Measurements from ENCODE around the gene PIGQ.

The PIGQ gene

GRCh38 chr16:606656-607307, 37.0 kb downstream of the PIGQ start:
- Histone ChIP-seq H3K27ac (ENCODE audit: low read depth, low read length) (no peak overlapping the region), H3K9ac (ENCODE audit: low read length) (no peak overlapping the region), H3K4me1 (ENCODE audit: control insufficient read depth, insufficient read depth, low read length) (0 out of 2 replicates have a peak, but pooled peaks cover 4% of the 10 kb centered on the region), H3K4me3 (ENCODE audit: low read depth, low read length) (no peak overlapping the region), H3K27me3 (ENCODE audit: control insufficient read depth, insufficient read depth, low read length) (no peaks in the 10 kb centered on the region), H3K9me3 (ENCODE audit: control insufficient read depth, insufficient read depth, low read depth, low read length) (peaks cover 16% of the 10 kb centered on the region), H3K36me3 (ENCODE audit: control insufficient read depth, insufficient read depth, low read length) (no peaks in the 10 kb centered on the region; the same call in 1 of the 2 replicates)

DNA sequence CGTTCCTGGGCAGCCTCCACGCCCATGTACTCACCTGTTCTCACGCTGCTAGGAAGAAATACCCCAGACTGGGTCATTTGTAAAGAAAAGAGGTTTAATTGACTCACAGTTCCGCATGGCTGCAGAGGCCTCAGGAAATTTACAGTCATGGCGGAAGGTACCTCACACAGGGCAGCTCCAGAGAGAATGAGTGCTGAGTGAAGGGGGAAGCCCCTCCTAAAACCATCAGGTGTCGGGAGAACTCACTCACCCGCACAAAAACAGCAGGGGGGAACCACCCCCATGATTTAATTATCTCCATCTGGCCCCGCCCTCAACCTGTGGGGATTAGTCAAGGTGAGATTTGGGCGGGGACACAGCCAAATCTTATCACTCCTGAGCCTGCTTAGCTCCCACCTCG, 38.3 kb downstream of the PIGQ start:
- Histone ChIP-seq H3K4me3 (ENCODE audit: low read depth, low read length) (no peak overlapping the region), H3K9ac (ENCODE audit: low read length) (no peak overlapping the region), H3K27me3 (ENCODE audit: control insufficient read depth, insufficient read depth, low read length) (no peaks in the 10 kb centered on the region), H3K27ac (ENCODE audit: low read depth, low read length) (no peak overlapping the region), H3K9me3 (ENCODE audit: control insufficient read depth, insufficient read depth, low read depth, low read length) (peaks cover 16% of the 10 kb centered on the region), H3K4me1 (ENCODE audit: control insufficient read depth, insufficient read depth, low read length) (0 out of 2 replicates have a peak, but pooled peaks cover 4% of the 10 kb centered on the region), H3K36me3 (ENCODE audit: control insufficient read depth, insufficient read depth, low read length) (no peaks in the 10 kb centered on the region; the same call in 1 of the 2 replicates)

GRCh38 chr16:609316-609715, 39.5 kb downstream of the PIGQ start:
- H3K9ac ChIP-seq (ENCODE audit: low read length) = no peak overlapping the region
- H3K4me3 ChIP-seq (ENCODE audit: low read depth, low read length) = no peak overlapping the region
- peaks cover 16% of the 10 kb centered on the region for H3K9me3 ChIP-seq (ENCODE audit: control insufficient read depth, insufficient read depth, low read depth, low read length)
- peaks cover 4% of the 10 kb centered on the region; the same call in 1 of the 2 replicates for H3K36me3 ChIP-seq (ENCODE audit: control insufficient read depth, insufficient read depth, low read length)
- H3K27me3 ChIP-seq (ENCODE audit: control insufficient read depth, insufficient read depth, low read length) = no peaks in the 10 kb centered on the region
- 0 out of 2 replicates have a peak, but pooled peaks cover 4% of the 10 kb centered on the region for H3K4me1 ChIP-seq (ENCODE audit: control insufficient read depth, insufficient read depth, low read length)
- no peak overlapping the region for H3K27ac ChIP-seq (ENCODE audit: low read depth, low read length)

GRCh38 chr16:609984-610383, 40.2 kb downstream of the PIGQ start:
- H3K9ac ChIP-seq (ENCODE audit: low read length) = no peak overlapping the region
- H3K9me3 ChIP-seq (ENCODE audit: control insufficient read depth, insufficient read depth, low read depth, low read length) = peaks cover 10% of the 10 kb centered on the region
- peaks cover 6% of the 10 kb centered on the region; the same call in 1 of the 2 replicates for H3K36me3 ChIP-seq (ENCODE audit: control insufficient read depth, insufficient read depth, low read length)
- 0 out of 2 replicates have a peak, but pooled peaks cover 4% of the 10 kb centered on the region for H3K4me1 ChIP-seq (ENCODE audit: control insufficient read depth, insufficient read depth, low read length)
- no peak overlapping the region for H3K4me3 ChIP-seq (ENCODE audit: low read depth, low read length)
- H3K27me3 ChIP-seq (ENCODE audit: control insufficient read depth, insufficient read depth, low read length) = no peaks in the 10 kb centered on the region
- H3K27ac ChIP-seq (ENCODE audit: low read depth, low read length) = no peak overlapping the region

DNA sequence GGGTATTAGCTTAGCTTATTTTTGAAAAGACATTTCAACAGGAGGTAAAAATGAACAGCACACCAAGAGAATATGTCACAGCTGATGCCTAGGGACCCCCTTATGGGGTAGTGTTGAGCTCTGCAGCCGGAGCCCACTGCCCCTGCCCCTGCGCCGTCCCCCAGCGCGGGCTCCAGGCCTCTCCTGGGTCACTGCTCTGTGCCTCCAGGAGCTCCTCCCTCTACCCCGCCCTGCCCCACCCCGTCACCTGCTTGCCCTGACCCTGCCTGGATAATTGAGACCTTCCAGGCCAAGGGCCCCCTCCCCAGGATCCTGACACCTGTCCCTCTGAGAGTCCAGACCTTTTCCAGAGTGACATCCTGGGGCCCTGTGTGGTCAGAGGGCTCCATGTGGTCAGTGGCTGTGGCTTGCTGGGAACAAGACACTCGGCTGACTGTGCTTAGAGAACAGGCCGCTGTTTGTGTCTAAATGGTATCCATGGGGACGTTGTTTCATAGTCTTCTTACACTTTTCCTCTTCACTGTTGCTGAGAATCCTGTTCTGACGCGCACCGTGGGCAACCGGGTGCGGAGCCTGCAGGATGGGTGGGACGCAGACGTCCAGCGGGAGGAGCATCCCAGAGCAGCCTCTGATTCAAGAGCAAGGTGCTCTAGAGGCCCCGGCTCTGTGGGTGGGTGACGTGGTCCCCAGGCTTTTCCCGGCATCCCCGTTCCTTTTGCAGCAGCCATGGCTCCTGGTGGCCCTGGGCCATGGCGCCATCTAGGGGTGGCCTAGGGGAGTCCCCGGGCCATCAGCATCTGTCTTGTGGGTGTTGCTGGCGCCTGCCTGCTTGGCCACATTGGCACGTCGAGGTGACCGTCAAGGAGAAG, 41.0 kb downstream of the PIGQ start:
- Histone ChIP-seq H3K27me3 (ENCODE audit: control insufficient read depth, insufficient read depth, low read length) (no peaks in the 10 kb centered on the region), H3K9me3 (ENCODE audit: control insufficient read depth, insufficient read depth, low read depth, low read length) (0 out of 2 replicates have a peak, but pooled peaks cover 2% of the 10 kb centered on the region), H3K27ac (ENCODE audit: low read depth, low read length) (no peak overlapping the region)

GRCh38 chr16:615122-615521, 45.4 kb downstream of the PIGQ start:
- Histone ChIP-seq H3K9ac (ENCODE audit: low read length) (no peak overlapping the region), H3K36me3 (ENCODE audit: control insufficient read depth, insufficient read depth, low read length) (peaks cover 6% of the 10 kb centered on the region; the same call in 1 of the 2 replicates)

More for the DNA sequence above, 41.0 kb downstream of the PIGQ start:
- Histone ChIP-seq H3K36me3 (ENCODE audit: control insufficient read depth, insufficient read depth, low read length) (peaks cover 6% of the 10 kb centered on the region; the same call in 1 of the 2 replicates), H3K9ac (ENCODE audit: low read length) (no peak overlapping the region), H3K4me3 (ENCODE audit: low read depth, low read length) (no peak overlapping the region), H3K4me1 (ENCODE audit: control insufficient read depth, insufficient read depth, low read length) (0 out of 2 replicates have a peak, but pooled peaks cover 4% of the 10 kb centered on the region)

DNA sequence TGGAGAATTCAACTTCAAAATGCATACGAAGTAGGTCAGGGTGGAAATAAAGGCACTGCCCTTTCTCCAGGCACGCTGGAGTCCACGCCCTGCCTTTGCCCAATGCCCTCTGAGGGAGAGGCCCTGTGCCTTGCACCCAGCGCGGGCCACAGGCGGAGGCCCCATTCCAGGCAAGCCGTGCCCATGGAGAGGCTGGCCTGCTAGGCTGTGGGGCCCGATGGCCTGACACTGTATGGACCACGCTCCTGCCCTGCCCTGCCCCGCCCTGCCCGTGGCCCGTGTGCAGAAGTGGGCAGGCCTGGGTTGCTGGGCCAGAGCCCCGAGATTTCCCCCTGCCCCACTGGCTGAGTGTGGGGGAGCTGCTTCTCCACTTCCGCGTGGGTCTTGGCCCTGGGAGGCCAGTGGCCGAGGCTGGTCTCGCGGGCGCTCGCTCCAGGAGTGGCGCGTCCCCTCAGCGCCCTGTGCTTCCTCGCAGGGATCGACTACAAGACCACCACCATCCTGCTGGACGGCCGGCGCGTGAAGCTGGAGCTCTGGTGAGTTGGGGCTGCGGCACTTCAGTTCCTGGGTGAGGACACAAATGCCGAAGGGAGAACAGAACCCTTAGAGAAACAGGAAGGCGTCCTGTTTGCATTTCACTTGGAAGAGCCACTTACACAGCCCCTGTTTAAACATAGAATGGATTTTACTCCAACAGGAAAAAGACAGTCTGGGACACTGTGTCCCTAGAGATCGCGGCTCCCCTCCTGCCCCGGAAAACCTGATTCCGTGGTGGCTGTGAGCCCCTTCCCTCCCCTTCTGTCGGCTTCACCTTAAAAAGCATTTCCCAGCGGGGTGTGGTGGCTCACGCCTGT, 47.2 kb downstream of the PIGQ start:
- Histone ChIP-seq H3K4me3 (ENCODE audit: low read depth, low read length) (no peak overlapping the region), H3K27ac (ENCODE audit: low read depth, low read length) (no peak overlapping the region), H3K9ac (ENCODE audit: low read length) (no peak overlapping the region), H3K36me3 (ENCODE audit: control insufficient read depth, insufficient read depth, low read length) (peaks cover 6% of the 10 kb centered on the region; the same call in 1 of the 2 replicates), H3K4me1 (ENCODE audit: control insufficient read depth, insufficient read depth, low read length) (peaks cover 8% of the 10 kb centered on the region), H3K9me3 (ENCODE audit: control insufficient read depth, insufficient read depth, low read depth, low read length) (no peaks in the 10 kb centered on the region), H3K27me3 (ENCODE audit: control insufficient read depth, insufficient read depth, low read length) (no peaks in the 10 kb centered on the region)

More at GRCh38 chr16:615122-615521, 45.4 kb downstream of the PIGQ start:
- Histone ChIP-seq H3K4me3 (ENCODE audit: low read depth, low read length) (no peak overlapping the region), H3K4me1 (ENCODE audit: control insufficient read depth, insufficient read depth, low read length) (no peaks in the 10 kb centered on the region), H3K27me3 (ENCODE audit: control insufficient read depth, insufficient read depth, low read length) (no peaks in the 10 kb centered on the region), H3K9me3 (ENCODE audit: control insufficient read depth, insufficient read depth, low read depth, low read length) (no peaks in the 10 kb centered on the region), H3K27ac (ENCODE audit: low read depth, low read length) (no peak overlapping the region)

GRCh38 chr16:617855-618254, 48.1 kb downstream of the PIGQ start:
- Histone ChIP-seq H3K9ac (ENCODE audit: low read length) (no peak overlapping the region), H3K36me3 (ENCODE audit: control insufficient read depth, insufficient read depth, low read length) (peaks cover 6% of the 10 kb centered on the region; the same call in 1 of the 2 replicates), H3K27ac (ENCODE audit: low read depth, low read length) (no peak overlapping the region), H3K4me3 (ENCODE audit: low read depth, low read length) (no peak overlapping the region), H3K9me3 (ENCODE audit: control insufficient read depth, insufficient read depth, low read depth, low read length) (no peaks in the 10 kb centered on the region), H3K27me3 (ENCODE audit: control insufficient read depth, insufficient read depth, low read length) (no peaks in the 10 kb centered on the region), H3K4me1 (ENCODE audit: control insufficient read depth, insufficient read depth, low read length) (peaks cover 17% of the 10 kb centered on the region)

GRCh38 chr16:619476-620100, 49.8 kb downstream of the PIGQ start:
- Histone ChIP-seq H3K9me3 (ENCODE audit: control insufficient read depth, insufficient read depth, low read depth, low read length) (no peaks in the 10 kb centered on the region), H3K4me1 (ENCODE audit: control insufficient read depth, insufficient read depth, low read length) (peaks cover 24% of the 10 kb centered on the region), H3K9ac (ENCODE audit: low read length) (no peak overlapping the region), H3K27ac (ENCODE audit: low read depth, low read length) (no peak overlapping the region), H3K4me3 (ENCODE audit: low read depth, low read length) (no peak overlapping the region), H3K27me3 (ENCODE audit: control insufficient read depth, insufficient read depth, low read length) (no peaks in the 10 kb centered on the region), H3K36me3 (ENCODE audit: control insufficient read depth, insufficient read depth, low read length) (0 out of 2 replicates have a peak, but pooled peaks cover under 1% of the 10 kb centered on the region)

All from HUES6 (cell line).